Iris pigment epithelial cell (primary cell): Measurements from ENCODE around the gene CLEC18A.
"Not testable (repeated sequence)": the region's sequence is repeated elsewhere in the genome, so short reads cannot be mapped to it uniquely, and the experiment has no call there.

Source experiments
- DNase-seq: peaks from one replicate; pipeline ENCODE4 v3.0.0-alpha.2; 2011; ENCODE audit warnings: low read depth

CLEC18A gene

DNA sequence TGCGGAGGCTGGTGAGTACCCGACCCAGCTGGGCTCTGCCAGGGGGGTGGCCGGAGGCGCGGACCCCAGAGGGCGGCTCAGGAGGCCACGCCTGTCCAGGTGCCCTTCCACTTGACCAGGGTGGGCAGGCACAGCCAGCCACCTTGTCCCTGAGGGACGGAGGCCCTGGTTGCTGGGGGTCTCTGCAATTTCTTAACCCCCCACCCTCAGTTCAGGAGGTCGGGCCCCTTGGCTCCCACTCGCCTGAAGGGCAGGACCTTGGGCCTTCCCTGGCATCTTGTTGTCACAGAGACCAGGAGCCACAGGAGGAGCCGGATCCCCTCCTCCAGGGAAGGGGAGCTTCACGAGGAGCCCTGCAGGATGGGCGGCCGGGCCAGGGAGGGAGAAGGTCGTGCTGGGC, 982 bp downstream of the CLEC18A start:
- not testable (repeated sequence) for DNase-seq

DNA sequence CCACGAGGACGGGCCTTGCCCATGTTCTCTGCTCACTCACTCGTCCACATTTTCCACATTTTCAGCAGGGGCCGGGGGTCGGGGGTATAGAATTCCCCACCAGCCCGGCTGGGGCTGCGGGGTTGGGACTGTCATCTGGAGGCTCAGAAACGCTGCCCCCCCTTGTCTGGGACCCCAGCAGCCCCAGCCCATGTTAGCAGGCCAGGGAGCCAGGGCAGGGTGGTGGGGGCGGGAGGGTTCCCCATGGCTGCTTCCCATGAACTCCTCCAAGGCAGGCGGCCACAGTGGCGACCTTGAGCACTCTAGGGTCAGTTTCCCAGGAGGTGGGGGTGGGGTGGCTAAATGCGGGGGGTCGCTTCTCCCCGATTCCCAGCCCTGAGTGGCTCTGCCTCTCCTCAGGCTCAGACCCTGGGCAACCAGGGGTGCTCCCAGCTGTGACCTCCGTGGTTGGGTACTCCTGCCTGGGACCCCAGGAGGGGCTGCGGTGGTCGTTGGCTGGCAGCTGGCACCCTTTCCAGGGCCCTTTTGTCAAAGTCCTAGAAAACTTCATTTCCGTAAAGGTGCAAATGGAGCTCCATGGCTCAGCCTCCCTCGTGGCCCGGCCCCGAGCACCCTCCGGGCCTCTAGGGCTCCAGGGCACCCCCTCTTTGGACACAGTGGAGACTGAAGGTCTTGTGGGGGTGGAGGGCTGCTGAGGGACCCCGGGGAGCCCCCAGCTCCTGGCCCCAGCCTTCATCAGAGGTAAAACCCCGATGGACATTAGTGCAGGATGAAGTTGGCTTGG, 1.6 kb downstream of the CLEC18A start:
- DNase-seq = not testable (repeated sequence)

DNA sequence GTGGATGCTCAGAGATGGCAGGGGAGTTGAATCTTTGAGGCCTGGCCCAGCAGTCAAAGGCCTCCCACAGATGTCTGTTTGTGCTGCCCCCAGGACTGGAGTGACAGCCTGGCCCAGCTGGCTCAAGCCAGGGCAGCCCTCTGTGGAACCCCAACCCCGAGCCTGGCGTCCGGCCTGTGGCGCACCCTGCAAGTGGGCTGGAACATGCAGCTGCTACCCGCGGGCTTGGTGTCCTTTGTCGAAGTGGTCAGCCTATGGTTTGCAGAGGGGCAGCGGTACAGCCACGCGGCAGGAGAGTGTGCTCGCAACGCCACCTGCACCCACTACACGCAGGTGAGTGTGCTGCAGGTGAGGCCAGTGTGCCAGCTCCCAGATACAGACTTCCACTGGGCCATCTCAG, 3.1 kb downstream of the CLEC18A start:
- DNase-seq = not testable (repeated sequence)

GRCh38 chr16:69963312-69963711, 12.2 kb downstream of the CLEC18A start:
- not testable (repeated sequence) for DNase-seq

DNA sequence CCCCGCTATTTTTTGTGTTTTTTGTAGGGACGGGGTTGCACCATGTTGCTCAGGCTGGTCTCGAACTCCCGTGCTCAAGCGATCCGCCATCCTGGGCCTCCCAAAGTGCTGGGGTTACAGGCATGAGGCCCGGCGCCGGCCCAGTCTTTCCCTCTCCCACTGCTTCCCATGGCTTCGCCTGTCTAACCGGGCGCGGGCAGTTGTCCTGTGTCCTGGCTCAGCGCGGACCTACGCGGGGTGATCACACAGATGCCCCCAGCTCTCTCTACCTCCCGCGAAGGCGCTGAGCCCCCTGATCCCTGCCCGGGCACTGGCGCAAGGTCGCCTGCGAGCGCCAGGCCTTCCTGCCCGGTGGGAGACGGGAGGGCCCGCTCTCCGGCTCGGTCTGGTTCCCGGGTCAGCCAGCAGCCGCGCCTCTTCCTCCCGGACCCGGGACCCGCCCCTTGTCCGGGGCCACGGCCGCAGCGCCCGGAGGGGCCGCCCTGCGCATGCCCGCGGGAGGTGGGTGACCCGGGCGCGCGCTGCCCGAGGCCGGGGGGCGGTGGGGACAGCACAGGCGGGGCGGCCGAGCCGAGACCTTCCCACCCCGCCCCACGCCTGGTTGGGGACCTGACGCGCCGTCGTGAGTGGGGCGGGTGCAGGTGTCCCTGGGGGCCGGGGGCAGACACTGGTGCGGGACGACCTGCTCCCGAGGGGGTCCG, 14.0 kb downstream of the CLEC18A start:
- not testable (repeated sequence) for DNase-seq

DNA sequence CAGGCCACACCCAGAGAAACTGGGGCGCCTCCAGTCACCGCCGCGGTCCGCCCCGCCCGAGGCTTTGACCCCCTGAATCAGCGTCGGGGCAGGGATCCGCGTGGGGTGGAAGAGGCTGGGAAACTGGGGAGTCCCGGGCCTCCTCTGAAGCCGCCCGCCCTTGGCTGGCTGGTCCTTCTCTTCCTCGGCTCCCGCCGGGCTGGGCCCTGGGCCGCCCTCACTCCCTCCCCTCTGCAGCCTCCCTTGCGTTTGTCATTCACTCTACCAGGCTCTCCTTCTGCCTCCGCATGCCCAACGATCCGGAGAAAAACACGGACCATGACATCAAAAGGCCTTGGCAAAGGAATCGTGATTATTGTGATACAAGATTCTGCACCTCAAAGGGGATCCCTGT, 14.5 kb downstream of the CLEC18A start:
- DNase-seq = not testable (repeated sequence)

- not testable (repeated sequence) for DNase-seq
These were observed 16.6 kb downstream of the CLEC18A start for GRCh38 chr16:69967688-69968087.

DNA sequence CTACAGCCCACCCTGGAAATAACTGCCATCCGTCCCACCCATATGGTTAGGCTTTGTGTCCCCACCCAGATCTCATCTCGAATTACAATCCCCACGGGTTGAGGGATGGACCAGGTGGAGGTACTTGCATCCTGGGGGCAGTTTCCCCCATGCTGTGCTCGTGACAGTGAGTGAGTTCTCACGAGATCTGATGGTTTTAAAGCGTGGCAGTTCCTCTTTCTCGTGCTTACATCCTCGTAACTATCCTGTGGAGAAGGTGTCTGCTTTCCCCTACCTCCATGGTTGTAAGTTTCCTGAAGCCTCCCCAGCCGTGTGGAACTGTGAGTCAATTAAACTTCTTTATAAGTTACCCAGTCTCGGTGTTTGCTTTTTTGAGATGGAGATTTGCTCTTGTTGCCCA, 17.0 kb downstream of the CLEC18A start:
- DNase-seq = not testable (repeated sequence)

- DNase-seq = not testable (repeated sequence)
These were observed 18.5 kb downstream of the CLEC18A start for GRCh38 chr16:69969657-69970056.

GRCh38 chr16:69972120-69972519, 21.0 kb downstream of the CLEC18A start:
- DNase-seq = not testable (repeated sequence)

- DNase-seq = not testable (repeated sequence)
These were observed 21.8 kb downstream of the CLEC18A start for GRCh38 chr16:69972935-69973334.

GRCh38 chr16:69985196-69985595, 34.1 kb downstream of the CLEC18A start:
- DNase-seq = not testable (repeated sequence)

DNA sequence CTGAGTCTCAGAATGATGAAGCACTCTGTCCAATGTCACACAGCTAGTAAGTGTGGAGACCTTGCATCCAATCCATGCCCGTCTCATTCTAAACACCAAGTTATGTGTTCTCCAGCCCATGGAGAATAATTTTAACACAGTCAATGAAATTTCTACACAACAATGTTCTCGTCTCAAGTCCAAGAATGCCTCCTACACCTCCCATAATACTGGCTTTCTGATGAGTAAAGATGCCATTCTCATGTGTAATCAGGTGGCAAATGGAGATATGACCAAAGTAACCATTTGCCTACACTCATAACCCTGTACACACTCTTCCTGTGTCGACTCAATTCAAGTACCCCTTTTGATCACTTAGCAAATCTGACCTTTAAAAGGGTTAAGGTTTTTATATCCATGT, 46.8 kb downstream of the CLEC18A start:
- peak; percentile 51 for DNase-seq

DNA sequence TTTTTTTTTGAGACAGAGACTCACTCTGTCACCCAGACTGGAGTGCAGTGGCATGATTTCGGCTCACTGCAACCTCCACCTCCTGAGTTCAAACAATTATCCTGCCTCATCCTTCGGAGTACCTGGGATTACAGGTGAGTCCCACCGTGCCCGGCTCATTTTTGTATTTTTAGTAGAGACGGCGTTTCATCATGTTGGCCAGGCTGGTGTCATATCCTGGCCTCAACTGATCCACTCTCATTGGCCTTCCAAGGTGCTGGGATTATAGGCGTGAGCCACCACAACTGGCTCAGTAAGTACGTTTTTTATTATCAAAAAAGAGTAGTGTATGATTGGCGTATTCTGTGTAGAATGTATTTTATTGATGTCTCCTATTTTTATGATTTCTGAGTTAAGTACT, 48.7 kb downstream of the CLEC18A start:
- DNase-seq = not testable (repeated sequence)

DNA sequence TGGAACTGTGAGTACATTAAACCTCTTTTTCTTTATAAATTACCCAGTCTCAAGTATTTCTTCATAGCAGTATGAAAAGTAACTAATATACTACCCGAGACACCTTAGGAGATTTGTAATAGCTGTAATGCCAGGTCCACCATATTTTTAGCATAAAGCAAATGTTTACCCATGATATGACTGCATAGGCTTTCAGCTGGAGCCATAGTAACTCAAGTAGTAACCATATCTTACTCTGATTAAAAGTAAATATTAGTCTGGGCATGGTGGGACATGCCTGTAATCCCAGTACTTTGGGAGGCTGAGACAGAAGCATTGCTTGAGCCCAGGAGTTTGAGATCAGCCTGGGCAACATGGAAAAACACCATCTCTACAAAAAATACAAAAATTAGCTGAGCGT, 52.4 kb downstream of the CLEC18A start:
- DNase-seq = not testable (repeated sequence)

GRCh38 chr16:70008604-70009003, 57.5 kb downstream of the CLEC18A start:
- not testable (repeated sequence) for DNase-seq

DNA sequence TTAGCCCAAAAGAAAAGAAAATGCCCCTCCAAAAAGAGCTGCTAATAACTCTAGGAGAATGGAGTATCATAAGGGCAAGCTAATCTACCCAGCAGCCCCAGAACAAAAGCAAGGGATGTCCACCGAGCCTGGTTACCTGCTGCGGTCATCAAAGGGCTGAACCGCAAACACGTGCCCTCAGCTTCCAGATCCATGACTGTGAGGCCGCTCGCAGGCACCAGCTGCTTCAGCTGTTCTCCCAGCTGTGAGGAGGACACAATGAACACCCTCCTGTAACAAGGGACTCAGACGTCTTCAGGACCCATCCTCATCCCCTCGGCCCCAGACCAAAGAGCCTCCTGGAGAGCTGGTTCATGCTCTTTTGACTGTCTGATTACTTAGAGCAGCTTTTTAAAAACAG, 59.5 kb downstream of the CLEC18A start:
- not testable (repeated sequence) for DNase-seq

GRCh38 chr16:70011120-70011519, 60.0 kb downstream of the CLEC18A start:
- not testable (repeated sequence) for DNase-seq

- not testable (repeated sequence) for DNase-seq
These were observed 61.2 kb downstream of the CLEC18A start for GRCh38 chr16:70012354-70012753.

- not testable (repeated sequence) for DNase-seq
These were observed 61.8 kb downstream of the CLEC18A start for GRCh38 chr16:70012951-70013350.
